GM19395 (cell line): ENCODE data around the gene MLLT3.

Source experiments
- ATAC-seq: cut with Tn5 transposase; IDR thresholded peaks from one replicate; pipeline ENCODE4 v1.9.1; 2021; ENCODE audit warnings: mild to moderate bottlenecking, moderate library complexity; ENCODE audit not compliant: unreplicated experiment

MLLT3 gene

DNA sequence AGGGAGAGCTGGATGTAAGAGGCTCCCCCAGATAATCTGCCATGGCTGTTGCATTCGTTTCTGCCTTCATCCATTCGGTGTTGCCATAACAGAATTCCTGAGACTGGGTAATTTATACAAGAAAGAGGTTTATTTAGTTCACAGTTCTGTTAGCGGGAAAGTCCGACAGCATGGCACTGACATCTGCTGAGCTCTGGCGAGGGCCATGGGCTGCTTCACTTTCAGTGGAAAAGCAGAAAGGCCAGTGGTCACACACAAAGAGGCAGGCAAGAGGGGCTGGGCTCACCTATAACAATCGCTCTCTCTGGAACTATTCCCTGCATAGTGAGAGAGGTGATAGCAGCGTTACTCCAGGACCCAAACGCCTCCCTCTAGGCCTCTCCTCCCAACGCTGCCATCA is 305.9 kb downstream of the MLLT3 start:
- no peak for ATAC-seq

DNA sequence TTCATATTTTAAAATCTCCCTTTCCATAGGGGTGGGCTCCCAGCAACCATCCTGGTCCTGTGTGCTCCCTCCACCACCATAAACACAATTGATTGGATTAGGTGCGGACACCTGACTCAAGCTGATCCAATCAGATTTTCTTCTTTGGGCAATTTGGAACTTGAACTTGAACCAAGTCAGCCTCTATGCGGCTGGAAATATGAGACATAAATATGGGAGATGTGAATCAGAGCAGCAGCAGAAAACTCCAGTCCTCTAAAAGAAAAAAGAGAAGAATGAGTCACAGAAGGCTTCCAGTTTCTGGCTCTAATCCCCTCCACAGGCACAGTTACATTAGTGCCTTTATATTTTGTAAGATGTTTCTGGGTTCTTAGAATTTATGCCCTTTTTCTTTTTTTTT is 306.6 kb downstream of the MLLT3 start:
- no peak for ATAC-seq

DNA sequence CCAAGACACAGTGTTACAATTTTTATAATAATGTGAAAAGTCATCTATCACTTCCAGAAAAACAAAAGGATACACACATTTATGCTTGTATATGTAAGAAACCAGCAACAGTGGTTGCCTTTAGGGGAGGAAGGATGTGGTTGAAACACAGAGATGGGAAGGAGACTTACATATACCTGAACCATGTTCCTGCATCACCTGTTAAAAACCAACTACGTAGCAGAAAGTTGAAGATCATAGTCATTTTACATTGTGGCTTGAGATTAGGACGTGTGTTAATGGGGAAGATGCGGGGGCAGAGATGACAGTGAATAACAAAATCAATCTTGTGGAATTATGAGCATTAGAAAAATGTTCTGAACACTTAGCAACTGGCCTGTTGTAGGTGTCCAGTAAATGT is 307.3 kb downstream of the MLLT3 start:
- ATAC-seq: no peak

DNA sequence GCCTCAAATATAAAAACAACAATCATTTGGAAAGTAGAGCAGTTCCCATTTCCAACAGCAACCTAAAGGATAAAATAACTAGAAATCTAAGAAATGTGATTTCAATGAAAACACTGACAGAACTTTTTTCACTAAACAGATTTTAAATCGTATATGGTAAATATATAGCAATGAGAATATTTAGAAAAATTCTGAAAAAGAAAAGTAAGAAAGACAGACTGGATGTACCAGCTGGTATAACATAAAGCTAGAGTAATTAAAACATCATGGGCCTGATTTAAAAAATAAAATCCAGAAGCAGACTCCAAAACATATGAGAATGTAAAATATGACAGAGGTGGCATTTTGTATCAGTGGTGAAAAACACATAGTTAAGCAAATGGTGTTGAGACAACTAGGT is 308.9 kb downstream of the MLLT3 start:
- no peak for ATAC-seq

DNA sequence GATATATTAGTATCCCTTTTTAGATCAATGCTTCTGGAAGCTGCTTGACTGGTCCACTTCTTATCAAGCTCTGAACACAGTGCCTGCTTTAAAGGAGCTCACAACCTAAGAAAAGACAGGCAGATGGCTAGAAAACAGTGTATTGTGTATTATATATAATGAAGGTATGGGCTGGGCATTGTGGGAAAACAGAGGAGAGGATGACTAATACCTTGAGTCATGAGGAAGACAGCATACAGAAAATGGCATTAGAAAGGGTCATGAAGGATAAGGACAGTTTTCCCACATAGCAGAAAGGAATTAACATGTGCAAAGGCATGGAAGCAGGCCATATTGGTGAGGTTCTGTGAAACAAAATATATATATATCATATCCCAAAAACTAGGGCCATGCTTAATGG is 309.6 kb downstream of the MLLT3 start:
- no peak for ATAC-seq

DNA sequence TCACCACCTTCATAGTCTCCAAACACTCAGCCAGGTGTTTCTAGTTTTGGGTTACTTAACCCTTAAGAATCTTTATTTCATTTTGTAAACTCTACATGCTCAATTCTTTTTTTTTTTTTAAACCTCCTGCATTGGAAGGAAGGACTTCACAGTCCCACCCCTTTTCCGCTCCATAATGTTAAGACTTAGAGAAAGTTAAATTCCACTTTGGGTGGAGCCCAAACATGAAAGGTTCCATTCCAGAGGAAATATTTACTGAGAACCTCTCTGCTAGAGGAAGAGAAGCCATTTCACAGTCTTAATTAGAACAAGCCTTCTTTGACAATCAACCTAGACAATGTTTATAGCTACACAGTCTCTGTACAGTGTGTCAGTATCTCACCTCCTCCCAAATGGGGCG is 312.3 kb downstream of the MLLT3 start:
- ATAC-seq: no peak

DNA sequence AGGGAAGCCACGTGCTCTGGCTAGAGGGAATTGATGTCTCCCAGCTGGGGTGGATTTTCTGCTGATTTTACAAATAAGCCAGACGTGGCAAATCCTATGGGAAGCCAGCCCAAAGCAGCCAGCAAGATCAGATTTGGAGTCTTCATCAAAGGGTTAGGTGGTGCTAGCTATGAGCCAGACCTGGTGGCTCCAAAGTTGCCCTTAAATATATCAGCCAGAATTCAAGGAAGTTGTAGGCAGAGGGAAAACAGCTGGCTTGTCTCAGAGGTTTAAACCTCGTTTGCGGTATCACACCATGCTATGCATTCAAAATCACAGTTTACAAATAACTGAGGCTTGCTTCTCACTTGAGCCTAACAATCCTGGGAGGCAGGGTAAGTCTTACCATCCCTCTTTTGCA is 313.2 kb downstream of the MLLT3 start:
- ATAC-seq: no peak

DNA sequence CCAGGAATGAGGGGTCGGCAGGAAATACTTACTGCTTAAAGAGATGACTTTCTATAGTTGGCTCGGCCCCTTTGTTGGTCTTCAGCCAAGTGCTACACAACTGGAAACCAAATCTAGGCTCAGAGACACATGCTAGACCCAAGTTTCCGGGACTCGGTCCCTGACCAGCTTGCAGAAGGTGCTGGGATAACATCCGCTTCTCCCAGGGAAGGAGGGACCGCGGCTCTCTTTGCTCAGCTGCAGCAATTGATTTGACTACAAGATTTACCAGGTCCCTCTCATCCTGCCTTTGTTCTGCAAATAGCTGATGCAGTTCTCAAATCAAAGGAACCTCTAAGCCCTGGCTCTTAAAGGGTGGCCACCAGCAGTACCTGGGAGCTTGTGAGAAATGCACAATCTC is 314.7 kb downstream of the MLLT3 start:
- ATAC-seq: no peak

DNA sequence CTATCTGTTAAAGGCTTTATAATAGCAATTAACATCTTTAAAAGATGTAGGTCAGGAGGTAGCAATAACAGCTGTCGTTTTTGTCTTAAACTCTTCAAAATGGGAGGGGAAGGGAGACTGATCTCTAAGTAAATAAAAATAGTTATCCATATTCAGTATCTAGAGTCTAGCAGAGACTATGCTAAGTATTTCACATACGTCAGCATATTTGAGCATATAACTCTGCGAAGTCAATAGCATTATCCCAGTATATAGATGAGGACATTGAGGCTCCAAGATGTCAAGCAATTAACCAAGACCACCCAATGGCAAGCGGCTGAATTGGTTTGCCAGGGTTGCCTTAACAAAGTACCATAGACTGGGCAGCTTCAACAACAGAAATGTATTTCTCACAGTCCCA is 316.8 kb downstream of the MLLT3 start:
- ATAC-seq: no peak

DNA sequence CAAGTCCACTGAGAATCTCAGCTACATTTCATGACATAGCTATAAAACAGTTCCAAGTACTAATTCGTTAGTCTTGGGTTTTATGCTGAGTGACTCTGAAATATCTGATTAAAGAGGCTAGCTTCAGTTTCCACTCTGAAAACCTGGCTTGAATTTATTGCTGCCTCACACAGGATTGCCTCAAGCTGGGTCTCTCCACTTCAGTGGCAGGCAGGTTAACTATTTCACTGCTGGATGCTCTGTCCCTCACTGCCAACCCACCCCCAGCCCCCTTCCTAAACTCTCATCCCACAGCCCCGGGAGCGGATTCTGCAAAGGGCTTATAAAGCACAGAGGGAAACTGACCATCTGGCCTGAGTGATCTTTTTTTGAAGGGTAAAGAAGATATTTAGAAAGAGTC is 318.3 kb downstream of the MLLT3 start:
- ATAC-seq: no peak

DNA sequence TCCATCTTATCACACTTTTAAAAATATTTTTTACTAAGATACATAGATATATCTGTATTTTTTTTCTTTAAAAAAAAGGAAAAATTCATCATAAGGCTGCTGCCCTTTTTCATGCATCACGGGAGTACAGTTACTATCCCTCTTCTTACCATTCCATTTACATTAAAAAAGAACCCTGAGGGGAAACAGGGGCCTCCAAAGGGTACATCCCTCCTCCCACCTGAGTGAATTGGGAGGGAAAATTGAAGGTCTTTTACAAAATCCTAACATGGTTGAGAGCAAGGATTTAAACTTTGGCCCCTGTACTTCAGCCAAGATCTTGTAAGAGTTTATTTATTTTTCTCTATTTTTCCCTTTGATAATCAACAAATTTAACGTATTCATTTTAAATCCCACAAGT is 319.2 kb downstream of the MLLT3 start:
- no peak for ATAC-seq

DNA sequence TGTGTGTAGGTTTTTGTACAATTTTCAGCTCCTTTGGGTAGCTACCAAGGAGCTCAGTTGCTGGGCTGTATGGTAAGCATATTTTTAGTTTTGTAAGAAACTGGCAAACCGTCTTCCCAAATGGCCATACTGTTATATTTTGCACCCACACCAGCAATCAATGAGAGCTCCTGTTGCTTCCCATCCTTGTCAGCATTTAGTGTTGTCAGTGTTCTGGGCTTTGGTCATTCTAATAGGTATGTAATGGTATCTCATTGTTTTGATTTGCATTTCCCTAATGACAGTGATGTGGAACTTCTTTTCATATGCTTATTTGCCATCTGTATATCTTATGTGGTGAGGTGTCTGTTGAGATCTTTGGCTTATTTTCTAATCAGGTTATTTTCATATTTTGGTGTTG is 320.1 kb downstream of the MLLT3 start:
- no peak for ATAC-seq

DNA sequence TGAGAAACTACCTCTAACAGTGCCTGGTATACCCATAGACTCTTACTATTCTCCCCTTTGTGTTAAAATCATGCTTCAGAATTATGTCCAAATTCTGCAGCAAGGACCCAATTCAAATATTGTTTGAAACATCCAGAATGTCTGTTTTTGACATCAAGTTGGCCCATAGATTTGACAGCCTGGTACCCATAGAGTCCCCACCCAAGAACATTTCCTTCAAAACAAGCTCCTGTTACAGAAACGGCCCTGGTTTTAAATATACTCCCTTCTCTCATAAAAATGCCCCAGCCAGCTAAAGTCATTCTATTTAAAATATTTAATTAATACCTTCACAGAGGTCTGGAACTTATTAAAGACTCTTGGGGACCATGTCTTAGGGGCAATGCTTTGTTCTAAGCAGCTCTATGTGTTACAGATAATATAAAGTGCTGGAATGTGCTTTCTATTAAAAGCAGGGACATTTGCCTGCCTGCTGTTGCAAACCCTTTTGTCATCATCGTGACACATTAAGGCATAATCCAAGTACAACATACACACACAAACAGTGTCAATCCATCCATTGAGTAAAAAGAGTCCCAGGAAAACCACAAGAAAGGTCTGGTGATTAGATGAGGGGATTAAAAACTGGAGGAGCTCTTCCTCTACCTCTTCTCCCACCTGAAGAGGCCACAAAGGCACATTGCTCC is 321.7 kb downstream of the MLLT3 start:
- no peak for ATAC-seq

DNA sequence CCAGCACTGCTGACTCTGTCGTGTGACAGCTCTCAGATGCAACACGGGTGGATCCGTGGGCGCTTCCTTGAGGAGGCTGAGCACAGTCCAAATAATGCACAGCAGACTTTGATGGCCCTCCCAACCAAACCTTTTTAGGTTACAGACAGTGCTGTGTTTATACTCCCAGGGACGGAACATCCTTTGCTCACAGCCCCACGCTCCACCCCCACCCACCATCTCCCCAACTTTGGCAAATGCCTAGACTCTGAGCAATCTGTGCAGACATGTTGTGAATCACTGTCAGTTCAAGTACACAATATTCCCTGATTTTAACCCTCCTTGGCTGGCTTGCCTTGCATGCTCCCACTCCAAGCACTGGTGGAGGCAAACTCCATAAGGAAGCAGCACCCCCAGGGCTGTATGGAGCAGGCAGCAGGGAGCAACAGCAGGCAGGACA is 324.6 kb downstream of the MLLT3 start:
- no peak for ATAC-seq

DNA sequence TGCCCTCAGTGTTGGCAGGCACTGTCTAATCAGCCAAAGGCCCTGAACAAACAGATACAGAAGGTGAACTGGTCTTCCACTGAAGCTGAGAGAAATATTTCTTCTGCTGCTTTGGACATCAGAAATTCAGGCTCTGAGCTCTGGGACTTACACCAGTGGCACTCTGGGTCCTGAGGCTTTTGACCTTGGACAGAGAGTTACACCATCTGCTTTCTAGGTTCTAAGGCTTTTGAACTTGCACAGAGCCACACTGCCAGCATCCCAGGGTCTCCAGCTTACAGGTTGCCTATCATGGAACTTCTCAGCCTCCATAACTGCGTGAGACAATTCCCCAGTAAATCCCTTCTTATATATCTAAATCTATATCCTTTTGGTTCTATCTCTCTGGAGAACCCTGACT is 326.7 kb downstream of the MLLT3 start:
- no peak for ATAC-seq

DNA sequence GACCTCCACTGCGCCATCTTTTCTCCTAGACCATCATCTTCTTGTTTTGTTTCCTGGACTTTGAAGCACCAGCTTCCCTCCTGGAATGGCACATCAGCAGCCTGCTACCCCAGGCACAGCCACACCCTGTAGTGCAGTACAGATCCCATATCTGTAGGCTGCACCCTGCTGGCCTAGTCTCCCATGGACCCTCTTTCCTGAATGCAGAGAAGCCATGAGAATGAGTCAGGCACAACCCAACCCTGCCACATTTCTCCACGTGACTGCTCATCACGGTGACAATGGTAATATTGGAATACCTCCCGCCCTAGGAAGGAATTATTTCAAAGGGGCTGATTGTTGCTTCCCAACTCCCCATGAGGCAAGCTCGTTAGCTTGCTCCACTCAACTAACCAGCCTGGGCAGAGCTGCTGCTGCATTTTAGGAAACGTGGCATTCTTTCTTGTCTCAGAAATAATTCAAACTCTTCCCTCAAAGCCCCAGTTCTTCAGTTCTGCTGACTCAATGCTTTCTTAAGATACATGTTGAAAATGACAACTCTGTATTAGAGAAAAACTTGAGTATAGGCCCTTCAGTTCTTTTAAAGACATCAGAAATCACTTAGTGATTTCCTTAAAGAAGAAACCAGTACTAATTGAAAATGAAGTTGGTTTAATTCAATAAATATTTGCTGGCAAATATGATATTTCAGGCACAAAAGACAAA is 328.1 kb downstream of the MLLT3 start:
- no peak for ATAC-seq

DNA sequence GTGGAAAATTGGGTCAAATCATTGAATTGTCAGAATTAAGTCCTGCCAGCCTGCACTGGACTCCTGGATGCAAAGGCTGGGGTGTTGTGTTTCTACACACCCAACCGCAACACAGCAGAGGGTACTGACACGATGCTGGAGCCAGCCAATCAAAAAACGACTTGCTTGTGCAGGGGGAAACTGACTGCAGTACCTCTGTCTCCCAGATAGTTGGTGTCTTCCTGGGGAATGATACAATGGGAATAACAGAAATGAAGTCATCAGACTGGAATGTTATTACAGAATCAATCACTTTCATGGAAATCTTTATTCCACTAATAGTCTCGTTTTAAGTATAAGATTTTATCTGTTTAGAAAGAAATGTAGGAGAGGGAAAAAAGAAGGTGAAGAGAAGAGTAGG is 330.3 kb downstream of the MLLT3 start:
- no peak for ATAC-seq
